Measurements from ENCODE around the gene PGGHG.

Gene PGGHG

GRCh38 chr11:283405-284104, 5.4 kb upstream of the PGGHG start:
- Histone ChIP-seq H3K4me3 (no peak overlapping the region), H3K27ac (no peak overlapping the region)

GRCh38 chr11:284105-285020, 4.6 kb upstream of the PGGHG start:
- Histone ChIP-seq H3K27ac (no peak overlapping the region), H3K4me3 (no peak overlapping the region)

- Histone ChIP-seq H3K27ac (no peak overlapping the region), H3K4me3 (no peak overlapping the region)
Measured at GRCh38 chr11:285021-285893, 3.7 kb upstream of the PGGHG start.

GRCh38 chr11:285894-286220, 3.1 kb upstream of the PGGHG start:
- Histone ChIP-seq H3K27ac (no peak overlapping the region), H3K4me3 (no peak overlapping the region)

GRCh38 chr11:286977-287820, 1.7 kb upstream of the PGGHG start:
- Histone ChIP-seq H3K4me3 (peak overlapping the region in 6 of 7 experiments; percentile 3 to 64 (median 53)), H3K27ac (peak overlapping the region in 5 of 21 experiments; percentile 73 to 87 (median 84))

GRCh38 chr11:287821-288477, 977 bp upstream of the PGGHG start:
- peak overlapping the region in 20 of 21 experiments; percentile 35 to 87 (median 77) for H3K27ac ChIP-seq

GRCh38 chr11:289398-289711, 429 bp downstream of the PGGHG start:
- Histone ChIP-seq H3K27ac (peak overlapping the region; percentile 44 to 87 (median 76)), H3K4me3 (peak overlapping the region; percentile 43 to 79 (median 55))

More at GRCh38 chr11:287821-288477, 977 bp upstream of the PGGHG start:
- H3K4me3 ChIP-seq = peak overlapping the region; percentile 43 to 79 (median 55)

GRCh38 chr11:289712-290620, 1.0 kb downstream of the PGGHG start:
- Histone ChIP-seq H3K4me3 (peak overlapping the region in 5 of 7 experiments; percentile 43 to 79 (median 55)), H3K27ac (peak overlapping the region in 16 of 21 experiments; percentile 54 to 87 (median 80))

GRCh38 chr11:290621-291231, 1.8 kb downstream of the PGGHG start:
- H3K27ac ChIP-seq = peak overlapping the region in 1 of 21 experiments; percentile 87
- H3K4me3 ChIP-seq = no peak overlapping the region

GRCh38 chr11:291281-292210, 2.6 kb downstream of the PGGHG start:
- Histone ChIP-seq H3K4me3 (no peak overlapping the region), H3K27ac (no peak overlapping the region)

GRCh38 chr11:292211-293121, 3.5 kb downstream of the PGGHG start:
- H3K4me3 ChIP-seq = no peak overlapping the region
- H3K27ac ChIP-seq = no peak overlapping the region

GRCh38 chr11:293271-293851, 4.4 kb downstream of the PGGHG start:
- H3K4me3 ChIP-seq = no peak overlapping the region
- no peak overlapping the region for H3K27ac ChIP-seq

- Histone ChIP-seq H3K4me3 (no peak overlapping the region), H3K27ac (no peak overlapping the region)
Measured at GRCh38 chr11:293852-294661, 5.1 kb downstream of the PGGHG start.

- no peak overlapping the region for H3K4me3 ChIP-seq
- no peak overlapping the region for H3K27ac ChIP-seq
Measured at GRCh38 chr11:294780-295179, 5.9 kb downstream of the PGGHG start.

Measured in skin epidermis (tissue), 12 donors.